Suprapubic skin (tissue), 4 donors: ENCODE measurements around the gene PPP2R2B.

Experiments used
- EP300 ChIP-seq: sonication (generic); formaldehyde crosslinking; IDR thresholded peaks from one replicate; pipeline ENCODE4 v1.6.1; 2017; ENCODE audit warnings: antibody characterized with exemption
- POLR2A ChIP-seq, 2 donors: fragments of 450-650 bp; IDR thresholded peaks; one replicate each; pipeline ENCODE4 v1.6.1; 2017; ENCODE audit warnings: antibody characterized with exemption in 2 of 2, mild to moderate bottlenecking in 2 of 2, moderate library complexity in 2 of 2
- POLR2AphosphoS5 ChIP-seq, 3 donors: sonication (generic); formaldehyde crosslinking; IDR thresholded peaks; one replicate each; pipeline ENCODE4 v1.6.1; 2017; ENCODE audit warnings: antibody characterized with exemption in 3 of 3
- TF ChIP-seq, protein P1 (sequence below), 2 donors: fragments of 200-600 bp in 1 of 2; fragments of 450-650 bp in 1 of 2; sonication (generic) in 1 of 2; IDR thresholded peaks; one replicate each; pipeline ENCODE4 v1.5.1; 2016 to 2019; ENCODE audit warnings: antibody characterized with exemption in 2 of 2, mild to moderate bottlenecking in 1 of 2, moderate library complexity in 1 of 2

DNA sequence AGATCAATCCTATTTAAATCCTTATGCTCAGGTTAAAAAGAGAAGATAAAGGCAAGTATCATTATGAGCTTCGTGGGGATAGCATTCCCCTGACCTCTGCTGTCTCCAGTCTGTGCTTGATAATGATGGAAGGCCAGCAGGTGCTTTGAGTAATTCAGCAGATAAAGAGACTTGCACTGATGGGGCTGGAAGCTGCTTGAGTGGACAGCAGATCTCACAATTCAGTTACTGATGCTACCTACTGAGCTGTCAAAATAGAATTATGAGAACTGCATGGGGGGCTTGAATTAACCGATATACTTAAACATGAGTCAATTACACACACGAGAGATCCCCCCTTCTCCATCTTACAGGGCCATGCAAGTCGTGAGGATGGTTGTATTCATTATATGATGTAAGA lies 254.9 kb downstream of the PPP2R2B start:
- TF ChIP-seq, protein P1, sequence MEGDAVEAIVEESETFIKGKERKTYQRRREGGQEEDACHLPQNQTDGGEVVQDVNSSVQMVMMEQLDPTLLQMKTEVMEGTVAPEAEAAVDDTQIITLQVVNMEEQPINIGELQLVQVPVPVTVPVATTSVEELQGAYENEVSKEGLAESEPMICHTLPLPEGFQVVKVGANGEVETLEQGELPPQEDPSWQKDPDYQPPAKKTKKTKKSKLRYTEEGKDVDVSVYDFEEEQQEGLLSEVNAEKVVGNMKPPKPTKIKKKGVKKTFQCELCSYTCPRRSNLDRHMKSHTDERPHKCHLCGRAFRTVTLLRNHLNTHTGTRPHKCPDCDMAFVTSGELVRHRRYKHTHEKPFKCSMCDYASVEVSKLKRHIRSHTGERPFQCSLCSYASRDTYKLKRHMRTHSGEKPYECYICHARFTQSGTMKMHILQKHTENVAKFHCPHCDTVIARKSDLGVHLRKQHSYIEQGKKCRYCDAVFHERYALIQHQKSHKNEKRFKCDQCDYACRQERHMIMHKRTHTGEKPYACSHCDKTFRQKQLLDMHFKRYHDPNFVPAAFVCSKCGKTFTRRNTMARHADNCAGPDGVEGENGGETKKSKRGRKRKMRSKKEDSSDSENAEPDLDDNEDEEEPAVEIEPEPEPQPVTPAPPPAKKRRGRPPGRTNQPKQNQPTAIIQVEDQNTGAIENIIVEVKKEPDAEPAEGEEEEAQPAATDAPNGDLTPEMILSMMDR (IDR thresholded peaks at IDR 0.05) = no peak
- TF ChIP-seq POLR2A (IDR thresholded peaks at IDR 0.05) = no peak
- TF ChIP-seq POLR2AphosphoS5 (IDR thresholded peaks at IDR 0.05) = no peak
- no peak for TF ChIP-seq EP300
